C4-2B (cell line): Measurements from ENCODE around the gene XRRA1.
"Not testable (repeated sequence)": the region's sequence is repeated elsewhere in the genome, so short reads cannot be mapped to it uniquely, and the experiment has no call there.

Experiments
- H3K27ac ChIP-seq: fragments of 450-650 bp; 2 replicates; pipeline ENCODE4 v1.5.1; 2017
- ZFX ChIP-seq: fragments of 450-650 bp; IDR thresholded peaks from 2 replicates; pipeline ENCODE4 v1.6.1; 2017
- TF ChIP-seq, protein P1 (sequence below): fragments of 450-650 bp; conservative IDR thresholded peaks from 2 replicates; pipeline ENCODE4 v1.5.1; 2017; ENCODE audit warnings: mild to moderate bottlenecking

XRRA1 gene

GRCh38 chr11:74984070-74984469, 35.2 kb upstream of the XRRA1 start:
- H3K27ac ChIP-seq: peak overlapping the region; percentile 54; the same call in 1 of the 2 replicates
- no peak for TF ChIP-seq ZFX
- TF ChIP-seq, protein P1, sequence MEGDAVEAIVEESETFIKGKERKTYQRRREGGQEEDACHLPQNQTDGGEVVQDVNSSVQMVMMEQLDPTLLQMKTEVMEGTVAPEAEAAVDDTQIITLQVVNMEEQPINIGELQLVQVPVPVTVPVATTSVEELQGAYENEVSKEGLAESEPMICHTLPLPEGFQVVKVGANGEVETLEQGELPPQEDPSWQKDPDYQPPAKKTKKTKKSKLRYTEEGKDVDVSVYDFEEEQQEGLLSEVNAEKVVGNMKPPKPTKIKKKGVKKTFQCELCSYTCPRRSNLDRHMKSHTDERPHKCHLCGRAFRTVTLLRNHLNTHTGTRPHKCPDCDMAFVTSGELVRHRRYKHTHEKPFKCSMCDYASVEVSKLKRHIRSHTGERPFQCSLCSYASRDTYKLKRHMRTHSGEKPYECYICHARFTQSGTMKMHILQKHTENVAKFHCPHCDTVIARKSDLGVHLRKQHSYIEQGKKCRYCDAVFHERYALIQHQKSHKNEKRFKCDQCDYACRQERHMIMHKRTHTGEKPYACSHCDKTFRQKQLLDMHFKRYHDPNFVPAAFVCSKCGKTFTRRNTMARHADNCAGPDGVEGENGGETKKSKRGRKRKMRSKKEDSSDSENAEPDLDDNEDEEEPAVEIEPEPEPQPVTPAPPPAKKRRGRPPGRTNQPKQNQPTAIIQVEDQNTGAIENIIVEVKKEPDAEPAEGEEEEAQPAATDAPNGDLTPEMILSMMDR: no peak

DNA sequence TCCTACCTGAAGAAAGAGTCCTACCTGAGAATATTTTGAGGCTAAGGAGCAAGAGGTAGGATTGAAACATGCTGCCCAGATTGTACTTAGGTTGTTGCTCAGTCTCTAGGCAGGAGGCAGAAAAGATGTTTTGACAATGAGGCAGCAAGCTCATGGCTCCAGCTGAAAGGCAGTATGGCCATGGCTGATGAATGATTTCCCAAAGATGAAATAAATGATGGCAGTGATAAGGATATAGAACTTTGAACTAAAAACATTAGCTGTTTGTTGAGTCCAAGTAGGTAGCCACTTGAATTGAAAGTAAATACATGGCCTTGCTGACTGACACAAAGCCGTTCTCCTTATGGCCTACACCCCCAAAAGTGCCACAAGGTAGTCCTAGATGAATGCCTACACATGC, 33.0 kb upstream of the XRRA1 start:
- TF ChIP-seq, protein P1: no peak
- no peak for TF ChIP-seq ZFX

DNA sequence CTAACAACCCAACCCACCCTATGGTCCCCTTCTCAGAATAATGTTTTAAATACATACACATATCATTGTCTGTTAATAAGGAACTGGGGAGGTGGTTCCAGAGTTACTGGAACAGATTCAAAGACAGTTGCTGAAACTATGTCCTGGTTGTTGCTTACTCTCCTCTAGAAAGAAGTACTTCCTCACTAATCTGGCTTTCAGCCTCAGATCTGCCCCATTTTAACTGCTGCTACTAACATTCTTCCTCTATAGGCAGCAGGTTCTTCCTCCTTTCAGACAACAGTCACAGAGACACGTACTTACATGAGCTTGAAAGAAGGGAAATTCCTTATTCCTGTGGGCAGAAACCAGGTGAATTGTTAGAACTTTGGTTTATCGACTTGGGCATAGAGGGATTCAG, 31.7 kb upstream of the XRRA1 start:
- peak overlapping the region; percentile 60; the same call in 1 of the 2 replicates for H3K27ac ChIP-seq
- TF ChIP-seq, protein P1: no peak
- no peak for TF ChIP-seq ZFX

More for the DNA sequence above, 33.0 kb upstream of the XRRA1 start:
- peak overlapping the region; percentile 60; the same call in 1 of the 2 replicates for H3K27ac ChIP-seq

DNA sequence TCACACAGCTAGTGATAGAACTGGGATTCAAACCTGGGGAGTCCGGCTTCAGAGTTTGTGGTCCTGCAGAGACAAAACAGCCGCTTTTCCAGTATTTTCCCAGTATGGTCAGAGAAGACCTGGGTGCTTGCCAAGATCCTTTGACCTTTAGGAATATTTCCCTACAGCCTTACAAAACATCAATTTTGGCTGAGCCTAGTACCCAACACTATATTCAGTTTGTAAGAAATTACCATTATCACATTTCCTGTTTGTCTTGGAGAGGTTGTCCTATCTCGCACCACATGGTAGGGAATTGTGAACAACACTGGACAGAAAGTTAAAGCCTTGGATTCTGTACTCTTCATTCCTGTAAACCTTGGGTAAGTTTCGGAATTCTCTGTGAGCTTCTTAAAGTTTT, 29.1 kb upstream of the XRRA1 start:
- H3K27ac ChIP-seq: no peak overlapping the region
- TF ChIP-seq, protein P1: no peak
- no peak for TF ChIP-seq ZFX

DNA sequence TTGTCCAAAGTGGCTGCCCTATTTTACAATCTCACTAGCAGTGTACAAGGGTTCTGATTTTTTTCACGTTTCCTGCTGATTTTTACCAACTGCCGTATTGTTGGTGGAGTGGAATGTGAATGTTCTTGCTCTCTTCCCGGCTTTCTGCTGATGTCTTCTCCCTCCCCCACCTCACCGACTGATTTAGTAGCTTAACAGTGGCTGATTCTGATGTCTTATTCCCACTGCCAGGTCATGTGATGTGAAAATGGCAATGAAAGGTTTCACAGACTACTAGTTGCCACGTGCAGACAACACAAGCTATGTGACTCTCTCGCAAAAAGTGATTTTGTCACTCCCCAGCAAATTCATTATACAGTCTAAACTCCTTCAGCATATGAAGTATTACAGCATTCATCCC, 22.5 kb upstream of the XRRA1 start:
- TF ChIP-seq ZFX: no peak
- TF ChIP-seq, protein P1: no peak
- H3K27ac ChIP-seq: no peak overlapping the region

DNA sequence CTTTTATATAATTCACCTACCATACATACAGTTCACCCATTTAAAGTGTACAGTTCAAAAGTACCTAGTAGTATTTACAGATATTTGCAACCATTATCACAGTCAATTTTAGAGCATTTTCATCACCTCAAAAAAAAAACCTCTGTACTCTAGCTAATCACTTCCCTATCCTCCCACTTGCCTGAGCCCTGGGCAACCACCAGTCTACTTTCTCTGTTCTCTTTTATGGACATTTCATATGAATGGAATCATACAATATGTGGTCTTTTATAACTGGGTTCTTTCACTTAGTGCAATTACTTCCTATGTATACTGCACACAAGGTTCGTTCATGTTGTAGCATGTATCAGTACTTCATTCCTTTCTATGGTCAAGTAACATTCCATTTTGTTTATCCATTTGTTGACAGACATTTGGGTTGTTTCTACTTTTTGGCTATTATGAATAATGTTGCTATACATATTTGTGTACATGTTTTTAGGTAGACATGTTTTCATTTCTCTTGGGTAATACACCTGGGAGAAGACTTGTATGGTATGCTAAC, 22.0 kb upstream of the XRRA1 start:
- no peak for TF ChIP-seq ZFX
- TF ChIP-seq, protein P1: no peak
- H3K27ac ChIP-seq: no peak overlapping the region

DNA sequence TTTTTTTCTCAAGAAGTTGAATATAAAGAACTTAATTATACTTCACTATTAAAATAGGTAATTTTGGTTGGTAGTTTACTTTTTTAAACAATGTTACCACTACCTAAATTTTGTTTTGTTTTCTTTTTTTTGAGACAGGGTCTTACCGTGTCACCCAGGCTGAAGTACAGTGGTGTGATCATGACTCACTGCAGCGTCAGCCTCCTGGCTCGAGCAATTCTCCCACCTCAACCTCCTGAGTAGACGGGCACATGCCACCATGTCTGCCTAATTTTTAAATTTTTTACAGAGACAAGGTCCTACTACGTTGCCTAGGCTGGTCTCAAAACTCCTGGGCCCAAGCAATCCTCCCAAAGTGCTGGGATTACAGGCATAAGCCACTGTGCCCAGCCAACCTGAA, 17.8 kb upstream of the XRRA1 start:
- no peak overlapping the region for H3K27ac ChIP-seq
- TF ChIP-seq ZFX: no peak
- TF ChIP-seq, protein P1: no peak

GRCh38 chr11:74960128-74960527, 11.2 kb upstream of the XRRA1 start:
- not testable (repeated sequence) for H3K27ac ChIP-seq
